Colonic mucosa (tissue), 4 donors: ENCODE measurements around the gene SIDT1. TPM values are rescaled to one million over a fixed set of nuclear protein-coding genes. Genes with fewer than 3 reads are reported as not detected.
A peak's percentile ranks its signal among the peaks of the same experiment; 100 is the strongest.

Experiments used
- DNase-seq: peaks from one replicate; pipeline ENCODE4 v3.0.0-alpha.2; 2020
- H3K27ac ChIP-seq: fragments of 200-600 bp; one replicate; pipeline ENCODE4 v1.8.0; 2021
- H3K27me3 ChIP-seq: fragments of 200-600 bp; one replicate; pipeline ENCODE4 v1.8.0; 2021
- H3K36me3 ChIP-seq: fragments of 200-600 bp; one replicate; pipeline ENCODE4 v1.8.0; 2021
- H3K4me1 ChIP-seq: fragments of 200-600 bp; one replicate; pipeline ENCODE4 v1.8.0; 2021; ENCODE audit warnings: mild to moderate bottlenecking
- H3K4me3 ChIP-seq: fragments of 200-600 bp; one replicate; pipeline ENCODE4 v1.8.0; 2021
- H3K9ac ChIP-seq, 2 donors: one replicate each; pipeline ENCODE4 v1.7.0; 2013; ENCODE audit warnings: control low read depth in 2 of 2, low read depth in 2 of 2, low read length in 2 of 2
- H3K9me3 ChIP-seq: fragments of 200-600 bp; one replicate; pipeline ENCODE4 v1.8.0; 2021
- intact Hi-C: fragments of 100-400 bp; cut with DNase I; formaldehyde crosslinking; loops from one replicate; pipeline ENCODE4 v1.14.1; 2022
- total RNA-seq, 2 donors: library from RNA; stranded (reverse); fragmentation: NEBNext Ultra II Directional in 1 of 2; extraction: Animal tissue kit (Norgen Biotek cat#: 25700) in 1 of 2; gene quantifications; one replicate each; pipeline ENCODE4 v1.2.1, GENCODE V29; 2021
- TF ChIP-seq, protein P1 (sequence below): fragments of 200-600 bp; IDR thresholded peaks from one replicate; pipeline ENCODE4 v1.8.0; 2022; ENCODE audit warnings: antibody characterized with exemption, mild to moderate bottlenecking
- donor health status: healthy.
- donor health status: DM: no; HTN: no; CAD: no.
- donor health status: DM: no; HTN: no; CAD: no.

Gene SIDT1
- total RNA-seq, 2 donors from 2014 or later: 35.9 to 42.1 TPM

GRCh38 chr3:113663324-113663750, 131.0 kb downstream of the SIDT1 start:
- H3K27ac ChIP-seq: peak overlapping the region; percentile 30
- DNase-seq: peak; percentile 27
- no peak overlapping the region for H3K4me3 ChIP-seq
- no peaks in the 10 kb centered on the region for H3K36me3 ChIP-seq
- H3K4me1 ChIP-seq: no peaks in the 10 kb centered on the region
- intact Hi-C loops: no loop called here
- H3K27me3 ChIP-seq: no peaks in the 10 kb centered on the region
- no peaks in the 10 kb centered on the region for H3K9me3 ChIP-seq
- TF ChIP-seq, protein P1, sequence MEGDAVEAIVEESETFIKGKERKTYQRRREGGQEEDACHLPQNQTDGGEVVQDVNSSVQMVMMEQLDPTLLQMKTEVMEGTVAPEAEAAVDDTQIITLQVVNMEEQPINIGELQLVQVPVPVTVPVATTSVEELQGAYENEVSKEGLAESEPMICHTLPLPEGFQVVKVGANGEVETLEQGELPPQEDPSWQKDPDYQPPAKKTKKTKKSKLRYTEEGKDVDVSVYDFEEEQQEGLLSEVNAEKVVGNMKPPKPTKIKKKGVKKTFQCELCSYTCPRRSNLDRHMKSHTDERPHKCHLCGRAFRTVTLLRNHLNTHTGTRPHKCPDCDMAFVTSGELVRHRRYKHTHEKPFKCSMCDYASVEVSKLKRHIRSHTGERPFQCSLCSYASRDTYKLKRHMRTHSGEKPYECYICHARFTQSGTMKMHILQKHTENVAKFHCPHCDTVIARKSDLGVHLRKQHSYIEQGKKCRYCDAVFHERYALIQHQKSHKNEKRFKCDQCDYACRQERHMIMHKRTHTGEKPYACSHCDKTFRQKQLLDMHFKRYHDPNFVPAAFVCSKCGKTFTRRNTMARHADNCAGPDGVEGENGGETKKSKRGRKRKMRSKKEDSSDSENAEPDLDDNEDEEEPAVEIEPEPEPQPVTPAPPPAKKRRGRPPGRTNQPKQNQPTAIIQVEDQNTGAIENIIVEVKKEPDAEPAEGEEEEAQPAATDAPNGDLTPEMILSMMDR: no peak
- H3K9ac ChIP-seq: peak overlapping the region in 1 of 2 donors; percentile 19

DNA sequence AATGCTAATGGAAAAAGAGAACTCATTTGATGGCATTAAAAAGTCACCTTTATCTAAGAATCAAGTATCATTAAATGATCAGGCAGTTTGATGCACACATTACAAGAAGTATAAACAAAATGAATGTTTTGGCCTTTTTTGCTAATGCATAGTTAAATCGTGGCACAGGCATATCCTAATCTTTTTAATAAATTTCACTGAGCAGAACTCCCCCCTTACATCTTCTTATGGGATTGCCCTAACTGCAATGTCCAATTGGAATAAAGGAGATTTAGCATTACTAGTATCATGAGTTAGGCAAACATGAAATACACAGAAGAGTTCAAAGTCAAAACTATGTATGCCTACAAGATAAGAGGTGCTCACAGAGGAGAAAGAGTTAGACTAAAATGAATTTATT, 131.4 kb downstream of the SIDT1 start:
- Histone ChIP-seq H3K4me3 (no peak overlapping the region), H3K36me3 (no peaks in the 10 kb centered on the region), H3K9ac (peak overlapping the region in 1 of 2 donors; percentile 19), H3K27me3 (no peaks in the 10 kb centered on the region), H3K4me1 (no peaks in the 10 kb centered on the region), H3K9me3 (no peaks in the 10 kb centered on the region), H3K27ac (peak overlapping the region; percentile 30)
- intact Hi-C loops: no loop called here
- TF ChIP-seq, protein P1: no peak
- DNase-seq: no peak

- TF ChIP-seq, protein P1: no peak
- Histone ChIP-seq H3K27me3 (no peaks in the 10 kb centered on the region), H3K9me3 (no peaks in the 10 kb centered on the region), H3K4me1 (no peaks in the 10 kb centered on the region), H3K36me3 (no peaks in the 10 kb centered on the region), H3K4me3 (no peak overlapping the region), H3K27ac (peak overlapping the region; percentile 30), H3K9ac (no peak overlapping the region)
- intact Hi-C loops: no loop called here
- no peak for DNase-seq
Observed at GRCh38 chr3:113664523-113665094, 132.3 kb downstream of the SIDT1 start.

DNA sequence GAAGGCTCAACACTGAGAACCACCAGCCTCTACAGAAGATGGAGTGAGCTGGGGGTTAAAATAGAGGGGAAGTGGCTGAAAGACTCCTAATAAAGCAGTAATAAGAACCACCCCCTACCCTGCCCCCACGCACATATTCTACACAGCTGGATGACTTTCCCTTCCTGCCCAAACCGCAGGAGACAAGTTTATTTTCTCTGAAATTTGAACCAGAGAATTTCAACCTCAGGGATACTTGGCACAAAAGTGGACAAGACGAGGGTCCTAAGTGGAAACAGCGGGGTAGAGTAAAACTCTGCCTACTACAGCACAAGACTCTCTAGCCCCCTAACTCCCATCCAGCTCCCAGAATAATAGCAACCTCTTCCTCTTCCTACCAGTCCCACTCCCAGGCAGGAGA, 135.7 kb downstream of the SIDT1 start:
- DNase-seq: no peak
- TF ChIP-seq, protein P1: no peak
- H3K36me3 ChIP-seq: no peaks in the 10 kb centered on the region
- intact Hi-C loops: no loop called here
- no peak overlapping the region for H3K9ac ChIP-seq
- no peak overlapping the region for H3K4me3 ChIP-seq
- H3K27me3 ChIP-seq: no peaks in the 10 kb centered on the region
- no peak overlapping the region for H3K27ac ChIP-seq
- no peaks in the 10 kb centered on the region for H3K4me1 ChIP-seq
- no peaks in the 10 kb centered on the region for H3K9me3 ChIP-seq

GRCh38 chr3:113673593-113673992, 141.2 kb downstream of the SIDT1 start:
- Histone ChIP-seq H3K27ac (no peak overlapping the region), H3K4me1 (no peaks in the 10 kb centered on the region), H3K9ac (no peak overlapping the region), H3K36me3 (no peaks in the 10 kb centered on the region), H3K4me3 (no peak overlapping the region), H3K27me3 (no peaks in the 10 kb centered on the region), H3K9me3 (no peaks in the 10 kb centered on the region)
- TF ChIP-seq, protein P1: no peak
- intact Hi-C loops: no loop called here
- DNase-seq: no peak
